Neural progenitor cell (in vitro differentiated cells): ENCODE results near the gene SCG5. TPM values are rescaled to one million over a fixed set of nuclear protein-coding genes. Genes with fewer than 3 reads are reported as not detected.

Experiments
- DNase-seq: peaks from one replicate; pipeline ENCODE4 v3.0.0-alpha.2; 2016; ENCODE audit warnings: low spot score
- H2AFZ ChIP-seq: fragments of 200-600 bp; sonication (generic); replicated peaks from 2 replicates; pipeline ENCODE4 v1.6.1; 2016; ENCODE audit warnings: antibody characterized with exemption
- H3F3A ChIP-seq: fragments of 200-600 bp; sonication (generic); 2 replicates; pipeline ENCODE4 v1.6.1; 2016; ENCODE audit warnings: antibody characterized with exemption, low read depth
- H3K27ac ChIP-seq: fragments of 200-600 bp; sonication (generic); 2 replicates; pipeline ENCODE4 v1.5.1; 2016; ENCODE audit warnings: mild to moderate bottlenecking
- H3K27me3 ChIP-seq: fragments of 200-600 bp; sonication (generic); 2 replicates; pipeline ENCODE4 v1.6.1; 2016; ENCODE audit warnings: mild to moderate bottlenecking, moderate library complexity
- H3K36me3 ChIP-seq: fragments of 200-600 bp; sonication (generic); 2 replicates; pipeline ENCODE4 v1.5.1; 2016
- H3K4me1 ChIP-seq: fragments of 200-600 bp; sonication (generic); 2 replicates; pipeline ENCODE4 v1.6.1; 2016; ENCODE audit warnings: mixed run types
- H3K4me2 ChIP-seq: fragments of 200-600 bp; sonication (generic); 2 replicates; pipeline ENCODE4 v1.6.1; 2016
- H3K4me3 ChIP-seq: fragments of 200-600 bp; sonication (generic); 2 replicates; pipeline ENCODE4 v1.5.1; 2016
- H3K79me2 ChIP-seq: fragments of 200-600 bp; sonication (generic); 2 replicates; pipeline ENCODE4 v1.6.1; 2016; ENCODE audit warnings: low read depth
- H3K9ac ChIP-seq: fragments of 200-600 bp; sonication (generic); 2 replicates; pipeline ENCODE4 v1.6.1; 2016
- H3K9me3 ChIP-seq: fragments of 200-600 bp; sonication (generic); 2 replicates; pipeline ENCODE4 v1.5.1; 2016; ENCODE audit warnings: low read depth
- H4K20me1 ChIP-seq: fragments of 200-600 bp; sonication (generic); 2 replicates; pipeline ENCODE4 v1.6.1; 2016; ENCODE audit warnings: low read depth
- H3K27ac Mint-ChIP-seq: 3 replicates; pipeline ENCODE4 v1.8.0; 2021; ENCODE audit warnings: mixed read lengths
- H3K27me3 Mint-ChIP-seq: 2 replicates; pipeline ENCODE4 v1.8.0; 2022; ENCODE audit warnings: low read depth, mild to moderate bottlenecking, inconsistent platforms, moderate library complexity, mixed read lengths; ENCODE audit not compliant: insufficient read depth
- H3K36me3 Mint-ChIP-seq: 3 replicates; pipeline ENCODE4 v1.8.0; 2021; ENCODE audit warnings: mixed read lengths
- H3K4me1 Mint-ChIP-seq: 3 replicates; pipeline ENCODE4 v1.8.0; 2021; ENCODE audit warnings: mixed read lengths
- H3K4me3 Mint-ChIP-seq: 3 replicates; pipeline ENCODE4 v1.8.0; 2021; ENCODE audit warnings: mild to moderate bottlenecking, moderate library complexity, mixed read lengths
- H3K9me3 Mint-ChIP-seq: 3 replicates; pipeline ENCODE4 v1.8.0; 2020; ENCODE audit warnings: mixed read lengths
- CTCF ChIP-seq: fragments of 200-600 bp; sonication (generic); IDR thresholded peaks from 2 replicates; pipeline ENCODE4 v1.5.1; 2017; ENCODE audit warnings: antibody characterized with exemption, mild to moderate bottlenecking
- EZH2 ChIP-seq: fragments of 200-600 bp; sonication (generic); IDR thresholded peaks from 2 replicates; pipeline ENCODE4 v1.6.1; 2017; ENCODE audit warnings: antibody characterized with exemption, mild to moderate bottlenecking, moderate library complexity
- EZH2phosphoT487 ChIP-seq: fragments of 200-600 bp; sonication (generic); IDR thresholded peaks from 2 replicates; pipeline ENCODE4 v1.6.1; 2017; ENCODE audit warnings: antibody characterized with exemption
- total RNA-seq: library from RNA; depleted of rRNA; stranded (reverse); fragments of >200 nt; gene quantifications from 2 replicates; pipeline ENCODE4 v1.2.3, GENCODE V29; 2015; ENCODE audit warnings: low replicate concordance

Gene SCG5
- total RNA-seq, 1 donor from 2014 or later = 101 TPM

GRCh38 chr15:32667321-32667720, 25.8 kb downstream of the SCG5 start:
- Mint-ChIP-seq H3K36me3 (peaks cover 4% of the 10 kb centered on the region), H3K27me3 (peaks cover 2% of the 10 kb centered on the region), H3K27ac (no peak overlapping the region), H3K9me3 (no peaks in the 10 kb centered on the region), H3K4me3 (no peak overlapping the region), H3K4me1 (peaks cover 8% of the 10 kb centered on the region)
- no peak for DNase-seq
- Histone ChIP-seq H2AFZ (no peak overlapping the region), H3K79me2 (no peaks in the 10 kb centered on the region), H4K20me1 (no peaks in the 10 kb centered on the region), H3K4me2 (no peak overlapping the region), H3K4me1 (peaks cover 23% of the 10 kb centered on the region), H3K4me3 (no peak overlapping the region), H3F3A (peaks cover 9% of the 10 kb centered on the region), H3K27ac (no peak overlapping the region), H3K9me3 (no peaks in the 10 kb centered on the region), H3K27me3 (no peaks in the 10 kb centered on the region), H3K9ac (no peak overlapping the region), H3K36me3 (no peaks in the 10 kb centered on the region)
- TF ChIP-seq CTCF = no peak
- TF ChIP-seq EZH2 = no peak
- TF ChIP-seq EZH2phosphoT487 = no peak

- H3K27me3 Mint-ChIP-seq = peaks cover under 1% of the 10 kb centered on the region
Measured at GRCh38 chr15:32668942-32669341, 27.4 kb downstream of the SCG5 start.

GRCh38 chr15:32669896-32670611, 28.5 kb downstream of the SCG5 start:
- H2AFZ ChIP-seq = no peak overlapping the region
- no peaks in the 10 kb centered on the region for H3K79me2 ChIP-seq
- peaks cover 9% of the 10 kb centered on the region for H3F3A ChIP-seq
- no peaks in the 10 kb centered on the region for H3K9me3 Mint-ChIP-seq
- H3K4me3 Mint-ChIP-seq = no peak overlapping the region
- H3K36me3 ChIP-seq = no peaks in the 10 kb centered on the region
- H3K27ac Mint-ChIP-seq = no peak overlapping the region
- H3K4me3 ChIP-seq = no peak overlapping the region
- H3K9me3 ChIP-seq = no peaks in the 10 kb centered on the region
- H3K36me3 Mint-ChIP-seq = peaks cover 4% of the 10 kb centered on the region
- H3K9ac ChIP-seq = no peak overlapping the region
- H3K4me1 ChIP-seq = peaks cover 18% of the 10 kb centered on the region
- H3K27me3 Mint-ChIP-seq = no peaks in the 10 kb centered on the region
- peak; percentile 17 for DNase-seq
- no peaks in the 10 kb centered on the region for H3K27me3 ChIP-seq
- no peak for TF ChIP-seq CTCF
- TF ChIP-seq EZH2 = no peak
- no peak for TF ChIP-seq EZH2phosphoT487
- no peak overlapping the region for H3K4me2 ChIP-seq
- peaks cover 8% of the 10 kb centered on the region for H3K4me1 Mint-ChIP-seq
- H3K27ac ChIP-seq = no peak overlapping the region
- H4K20me1 ChIP-seq = no peaks in the 10 kb centered on the region

More at GRCh38 chr15:32668942-32669341, 27.4 kb downstream of the SCG5 start:
- Histone ChIP-seq H3K4me3 (no peak overlapping the region), H3K79me2 (no peaks in the 10 kb centered on the region), H4K20me1 (no peaks in the 10 kb centered on the region), H3K36me3 (no peaks in the 10 kb centered on the region), H3K27me3 (no peaks in the 10 kb centered on the region), H3K4me1 (peaks cover 23% of the 10 kb centered on the region), H3K9ac (no peak overlapping the region), H2AFZ (no peak overlapping the region), H3F3A (peaks cover 9% of the 10 kb centered on the region), H3K27ac (no peak overlapping the region), H3K4me2 (no peak overlapping the region), H3K9me3 (no peaks in the 10 kb centered on the region)
- no peak overlapping the region for H3K4me3 Mint-ChIP-seq
- peaks cover 8% of the 10 kb centered on the region for H3K4me1 Mint-ChIP-seq
- peak; percentile 46 for DNase-seq
- TF ChIP-seq EZH2phosphoT487 (no peak), EZH2 (no peak), CTCF (no peak)
- no peaks in the 10 kb centered on the region for H3K9me3 Mint-ChIP-seq
- peaks cover 4% of the 10 kb centered on the region for H3K36me3 Mint-ChIP-seq
- H3K27ac Mint-ChIP-seq = no peak overlapping the region
